ENCODE data around the gene TMEM158.

TMEM158 gene

GRCh38 chr3:45273681-45274515 is 47.8 kb upstream of the TMEM158 start:
- no peak for ATAC-seq
- TF ChIP-seq ZFP30 (CRISPR knock-in tag; IDR thresholded peaks at IDR 0.05) (no peak), ISL1 (CRISPR knock-in tag; IDR thresholded peaks at IDR 0.05) (no peak), ARNTL (CRISPR knock-in tag; IDR thresholded peaks at IDR 0.05; ENCODE audit: borderline replicate concordance, low read depth) (no peak), PATZ1 (CRISPR knock-in tag; IDR thresholded peaks at IDR 0.05; ENCODE audit: borderline replicate concordance) (no peak), CSDC2 (CRISPR knock-in tag; IDR thresholded peaks at IDR 0.05) (no peak), ESRRG (CRISPR knock-in tag; IDR thresholded peaks at IDR 0.05) (no peak), GLIS3 (CRISPR knock-in tag; IDR thresholded peaks at IDR 0.05) (no peak), RARB (CRISPR knock-in tag; IDR thresholded peaks at IDR 0.05) (no peak), ZC3H10 (CRISPR knock-in tag; IDR thresholded peaks at IDR 0.05) (no peak), TCF4 (CRISPR knock-in tag; IDR thresholded peaks at IDR 0.05; ENCODE audit: borderline replicate concordance) (no peak)

DNA sequence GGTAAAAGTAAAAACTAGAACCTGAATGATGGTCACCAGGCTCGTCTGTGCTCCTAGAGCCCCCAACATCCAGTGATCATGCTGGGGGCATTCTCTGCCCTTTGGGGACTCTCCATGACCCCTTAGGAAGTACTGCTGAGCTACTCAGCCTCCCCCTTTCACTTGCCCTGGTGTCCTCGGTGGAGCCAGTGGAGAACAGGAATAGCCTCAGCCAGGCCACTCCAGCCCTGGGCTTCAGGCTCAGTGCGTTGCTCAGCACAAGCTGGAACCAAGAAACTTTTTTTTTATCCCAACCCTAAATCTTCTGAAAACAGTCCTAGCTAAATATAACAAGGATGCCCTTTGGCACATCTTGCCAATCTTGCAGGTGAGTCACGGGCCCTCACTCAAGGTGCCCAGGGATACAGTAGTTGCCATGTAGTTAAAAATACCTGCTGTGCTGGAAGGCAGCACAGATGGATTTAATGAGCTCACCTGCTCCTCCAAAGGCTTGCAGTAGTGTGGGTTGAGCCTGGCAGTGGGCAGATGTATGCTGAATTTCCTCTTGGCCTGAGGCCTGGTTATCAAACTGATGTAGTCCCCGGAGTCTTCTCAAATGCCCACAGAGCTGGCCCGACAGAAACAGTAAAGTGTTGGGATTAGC is 46.9 kb upstream of the TMEM158 start:
- no peak for TF ChIP-seq TOX (CRISPR knock-in tag; IDR thresholded peaks at IDR 0.05; ENCODE audit: borderline replicate concordance)
- TF ChIP-seq ZNF8 (CRISPR knock-in tag; IDR thresholded peaks at IDR 0.05): no peak
- TF ChIP-seq RARB (CRISPR knock-in tag; IDR thresholded peaks at IDR 0.05): no peak
- no peak for TF ChIP-seq OSR1 (CRISPR knock-in tag; IDR thresholded peaks at IDR 0.05)
- TF ChIP-seq, protein P1, sequence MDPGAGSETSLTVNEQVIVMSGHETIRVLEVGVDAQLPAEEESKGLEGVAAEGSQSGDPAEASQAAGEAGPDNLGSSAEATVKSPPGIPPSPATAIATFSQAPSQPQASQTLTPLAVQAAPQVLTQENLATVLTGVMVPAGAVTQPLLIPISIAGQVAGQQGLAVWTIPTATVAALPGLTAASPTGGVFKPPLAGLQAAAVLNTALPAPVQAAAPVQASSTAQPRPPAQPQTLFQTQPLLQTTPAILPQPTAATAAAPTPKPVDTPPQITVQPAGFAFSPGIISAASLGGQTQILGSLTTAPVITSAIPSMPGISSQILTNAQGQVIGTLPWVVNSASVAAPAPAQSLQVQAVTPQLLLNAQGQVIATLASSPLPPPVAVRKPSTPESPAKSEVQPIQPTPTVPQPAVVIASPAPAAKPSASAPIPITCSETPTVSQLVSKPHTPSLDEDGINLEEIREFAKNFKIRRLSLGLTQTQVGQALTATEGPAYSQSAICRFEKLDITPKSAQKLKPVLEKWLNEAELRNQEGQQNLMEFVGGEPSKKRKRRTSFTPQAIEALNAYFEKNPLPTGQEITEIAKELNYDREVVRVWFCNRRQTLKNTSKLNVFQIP (CRISPR knock-in tag; IDR thresholded peaks at IDR 0.05; ENCODE audit: borderline replicate concordance, low read depth): no peak
- TF ChIP-seq ESRRG (CRISPR knock-in tag; IDR thresholded peaks at IDR 0.05): no peak
- TF ChIP-seq CSRNP3 (CRISPR knock-in tag; IDR thresholded peaks at IDR 0.05): no peak
- TF ChIP-seq TCF4 (CRISPR knock-in tag; IDR thresholded peaks at IDR 0.05; ENCODE audit: borderline replicate concordance): no peak
- TF ChIP-seq GLIS3 (CRISPR knock-in tag; IDR thresholded peaks at IDR 0.05): no peak
- TF ChIP-seq PATZ1 (CRISPR knock-in tag; IDR thresholded peaks at IDR 0.05; ENCODE audit: borderline replicate concordance): no peak
- ATAC-seq: no peak

GRCh38 chr3:45272032-45272810 is 46.1 kb upstream of the TMEM158 start:
- no peak for ATAC-seq
- no peak for TF ChIP-seq CREB5 (CRISPR knock-in tag; IDR thresholded peaks at IDR 0.05; ENCODE audit: low read depth)
- no peak for TF ChIP-seq PATZ1 (CRISPR knock-in tag; IDR thresholded peaks at IDR 0.05; ENCODE audit: borderline replicate concordance)
- TF ChIP-seq CSDC2 (CRISPR knock-in tag; IDR thresholded peaks at IDR 0.05): no peak
- TF ChIP-seq PPARA (CRISPR knock-in tag; IDR thresholded peaks at IDR 0.05; ENCODE audit: borderline replicate concordance): no peak
- no peak for TF ChIP-seq TOX (CRISPR knock-in tag; IDR thresholded peaks at IDR 0.05; ENCODE audit: borderline replicate concordance)
- TF ChIP-seq ZNF8 (CRISPR knock-in tag; IDR thresholded peaks at IDR 0.05): no peak
- TF ChIP-seq, protein P1 (CRISPR knock-in tag; IDR thresholded peaks at IDR 0.05; ENCODE audit: borderline replicate concordance, low read depth): no peak
- no peak for TF ChIP-seq ZFP30 (CRISPR knock-in tag; IDR thresholded peaks at IDR 0.05)
- TF ChIP-seq RARB (CRISPR knock-in tag; IDR thresholded peaks at IDR 0.05): no peak
- no peak for TF ChIP-seq ZNF70 (CRISPR knock-in tag; IDR thresholded peaks at IDR 0.05)
- no peak for TF ChIP-seq CSRNP3 (CRISPR knock-in tag; IDR thresholded peaks at IDR 0.05)
- no peak for TF ChIP-seq OSR1 (CRISPR knock-in tag; IDR thresholded peaks at IDR 0.05)
- TF ChIP-seq TCF4 (CRISPR knock-in tag; IDR thresholded peaks at IDR 0.05; ENCODE audit: borderline replicate concordance): no peak
- no peak for TF ChIP-seq ZFP3 (CRISPR knock-in tag; IDR thresholded peaks at IDR 0.05)
- TF ChIP-seq ZC3H10 (CRISPR knock-in tag; IDR thresholded peaks at IDR 0.05): no peak

All from SK-N-SH treated with all-trans-retinoic acid at 6 μM for 48 hours (cell line).